Esophagus squamous epithelium (tissue), 4 donors: Measurements from ENCODE around the gene KCTD12.

Source experiments
- CTCF ChIP-seq, 6 experiments: fragments of 450-650 bp in 4 of 6; fragments of 200-600 bp in 2 of 6; sonication (generic) in 2 of 6; IDR thresholded peaks; one replicate each; pipeline ENCODE4 v1.5.1; 2016 to 2019; ENCODE audit warnings: antibody characterized with exemption in 6 of 6, mild to moderate bottlenecking in 4 of 6, moderate library complexity in 4 of 6
- POLR2A ChIP-seq, 4 donors: fragments of 450-650 bp; IDR thresholded peaks; one replicate each; pipeline ENCODE4 v1.6.1; 2017; ENCODE audit warnings: antibody characterized with exemption in 4 of 4, mild to moderate bottlenecking in 4 of 4, moderate library complexity in 3 of 4

DNA sequence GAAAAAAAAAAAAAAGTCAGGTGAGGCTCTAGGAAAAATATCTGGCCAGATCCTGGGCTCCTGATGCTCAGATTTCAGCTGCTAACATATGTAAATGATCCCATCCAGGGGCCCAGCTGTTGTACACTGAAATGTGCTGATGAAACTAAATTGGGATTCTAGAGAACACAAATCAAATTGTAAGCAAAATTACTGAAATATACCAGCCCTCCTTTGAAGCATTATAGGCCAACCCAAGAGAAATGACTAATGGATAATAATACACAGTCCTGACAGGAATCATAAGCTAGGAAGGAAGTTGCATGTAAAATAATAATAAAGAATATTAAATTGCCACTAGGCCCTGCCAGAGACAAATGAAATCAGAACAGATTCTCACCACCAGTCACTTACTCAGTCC is 17.8 kb downstream of the KCTD12 start:
- no peak for TF ChIP-seq CTCF (IDR thresholded peaks at IDR 0.05)
- no peak for TF ChIP-seq POLR2A (IDR thresholded peaks at IDR 0.05)
